ENCODE results near the gene GREB1L. TPM values are rescaled to one million over a fixed set of nuclear protein-coding genes. Genes with fewer than 3 reads are reported as not detected.

GREB1L gene
- total and polyA plus RNA-seq, 2 donors (not counting 1 experiment from before 2014, with no cell fraction given), result not detected

- no peaks in the 10 kb centered on the region for H3K27me3 ChIP-seq (replicated peaks in 1 of 4; ENCODE audit: control extremely low read depth in 1 of 4, control insufficient read depth in 3 of 4, insufficient read depth in 4 of 4, low read length in 3 of 4)
- H3K9me3 Mint-ChIP-seq (ENCODE audit: insufficient read depth), result no peaks in the 10 kb centered on the region
- H2AFZ ChIP-seq (ENCODE audit: insufficient read depth, low read depth, low read length, poor library complexity, severe bottlenecking), result no peak overlapping the region
- POLR2A ChIA-PET, result no interaction called here
- ATAC-seq (ENCODE audit: low read depth), result no peak
- no peak overlapping the region for H3K27ac ChIP-seq (ENCODE audit: low read length in 2 of 2)
- WGBS (ENCODE audit: insufficient coverage), result no CpG with 5 or more reads among the region's 6 CpGs
- no peaks in the 10 kb centered on the region for H4K20me1 ChIP-seq (ENCODE audit: control insufficient read depth, insufficient read depth, low read length, poor library complexity, severe bottlenecking)
- H3K4me3 ChIP-seq (ENCODE audit: control extremely low read depth in 1 of 5, extremely low read depth in 1 of 5, insufficient read depth in 1 of 5, low read depth in 2 of 5, low read length in 4 of 5), result no peak overlapping the region
- no peak for TF ChIP-seq EZH2 (IDR thresholded peaks at IDR 0.05; ENCODE audit: borderline replicate concordance, insufficient read depth, low read depth, low read length, poor library complexity, severe bottlenecking)
- no peaks in the 10 kb centered on the region for H3K79me2 ChIP-seq (ENCODE audit: control insufficient read depth, insufficient read depth, low read length)
- H3K4me2 ChIP-seq (replicated peaks; ENCODE audit: low read depth, low read length, poor library complexity, severe bottlenecking), result no peak overlapping the region
- no peak overlapping the region for H3K9ac ChIP-seq (ENCODE audit: low read length)
- no peaks in the 10 kb centered on the region for H3K36me3 ChIP-seq (replicated peaks in 1 of 2; ENCODE audit: control extremely low read depth in 1 of 2, control insufficient read depth in 1 of 2, extremely low read depth in 1 of 2, insufficient read depth in 2 of 2, low read length in 1 of 2)
- no peak for DNase-seq
- H3K27me3 Mint-ChIP-seq, result peaks cover 3% of the 10 kb centered on the region
- H3K27ac Mint-ChIP-seq, result no peak overlapping the region
- no peaks in the 10 kb centered on the region for H3K4me1 ChIP-seq (ENCODE audit: control insufficient read depth in 2 of 2, insufficient read depth in 2 of 2, low read length in 2 of 2)
- intact Hi-C loops (cut with micrococcal nuclease), result no loop called here
- H3K4me3 Mint-ChIP-seq, result no peak overlapping the region
- H3K4me1 Mint-ChIP-seq, result no peaks in the 10 kb centered on the region
- H3K9me3 ChIP-seq (ENCODE audit: control extremely low read depth in 1 of 3, control insufficient read depth in 2 of 3, insufficient read depth in 1 of 3, low read length in 2 of 3), result no peaks in the 10 kb centered on the region
- CTCF ChIA-PET, result no interaction called here
Measured at GRCh38 chr18:21300035-21300907, 58.2 kb downstream of the GREB1L start.

- H3K27ac Mint-ChIP-seq, result no peak overlapping the region
- Histone ChIP-seq H3K9ac (ENCODE audit: low read length) (no peak overlapping the region), H3K4me2 (replicated peaks; ENCODE audit: low read depth, low read length, poor library complexity, severe bottlenecking) (no peak overlapping the region), H3K4me3 (ENCODE audit: control extremely low read depth in 1 of 5, extremely low read depth in 1 of 5, insufficient read depth in 1 of 5, low read depth in 2 of 5, low read length in 4 of 5) (no peak overlapping the region), H3K79me2 (ENCODE audit: control insufficient read depth, insufficient read depth, low read length) (no peaks in the 10 kb centered on the region), H3K27ac (ENCODE audit: low read length in 2 of 2) (no peak overlapping the region), H3K9me3 (ENCODE audit: control extremely low read depth in 1 of 3, control insufficient read depth in 2 of 3, insufficient read depth in 1 of 3, low read length in 2 of 3) (no peaks in the 10 kb centered on the region), H3K4me1 (ENCODE audit: control insufficient read depth in 2 of 2, insufficient read depth in 2 of 2, low read length in 2 of 2) (no peaks in the 10 kb centered on the region), H4K20me1 (ENCODE audit: control insufficient read depth, insufficient read depth, low read length, poor library complexity, severe bottlenecking) (no peaks in the 10 kb centered on the region), H3K27me3 (replicated peaks in 1 of 4; ENCODE audit: control extremely low read depth in 1 of 4, control insufficient read depth in 3 of 4, insufficient read depth in 4 of 4, low read length in 3 of 4) (no peaks in the 10 kb centered on the region), H3K36me3 (replicated peaks in 1 of 2; ENCODE audit: control extremely low read depth in 1 of 2, control insufficient read depth in 1 of 2, extremely low read depth in 1 of 2, insufficient read depth in 2 of 2, low read length in 1 of 2) (no peaks in the 10 kb centered on the region), H2AFZ (ENCODE audit: insufficient read depth, low read depth, low read length, poor library complexity, severe bottlenecking) (no peak overlapping the region)
- WGBS (ENCODE audit: insufficient coverage), result 100% methylated on average over 1 of the region's 1 CpG
- no peak overlapping the region for H3K4me3 Mint-ChIP-seq
- H3K4me1 Mint-ChIP-seq, result no peaks in the 10 kb centered on the region
- no peak for TF ChIP-seq CTCF (IDR thresholded peaks at IDR 0.05)
- no peak for TF ChIP-seq EZH2 (IDR thresholded peaks at IDR 0.05; ENCODE audit: borderline replicate concordance, insufficient read depth, low read depth, low read length, poor library complexity, severe bottlenecking)
- intact Hi-C loops (cut with micrococcal nuclease), result no loop called here
- CTCF ChIA-PET, result no interaction called here
- ATAC-seq (ENCODE audit: low read depth) (no peak), DNase-seq (no peak)
- no peaks in the 10 kb centered on the region for H3K9me3 Mint-ChIP-seq (ENCODE audit: insufficient read depth)
- no peaks in the 10 kb centered on the region for H3K27me3 Mint-ChIP-seq
- POLR2A ChIA-PET, result no interaction called here
Measured at GRCh38 chr18:21300908-21301200, 58.8 kb downstream of the GREB1L start.

Data from B cell (primary cell).